ENCODE data around the gene TRAF6. TPM values are rescaled to one million over a fixed set of nuclear protein-coding genes. Genes with fewer than 3 reads are reported as not detected.
A peak's percentile ranks its signal among the peaks of the same experiment; 100 is the strongest.

TRAF6 gene
- total and polyA plus RNA-seq, 2 of the 13 experiments (the other 11 are each of a cell fraction or from before 2014, with no cell fraction given): 3.3 to 5.9 TPM

GRCh38 chr11:36509694-36510593 lies at the start of gene TRAF6 (continued):
- TF ChIP-seq HOMEZ (CRISPR knock-in tag; IDR thresholded peaks at IDR 0.05; ENCODE audit: low read depth) (peak; percentile 67; the same call in 1 of the 2 replicates), GABPB1 (CRISPR knock-in tag; IDR thresholded peaks at IDR 0.05) (peak; percentile 95), KMT2A (CRISPR knock-in tag; IDR thresholded peaks at IDR 0.05) (peak; percentile 95), ZNF280B (CRISPR knock-in tag; IDR thresholded peaks at IDR 0.05; ENCODE audit: borderline replicate concordance) (peak; percentile 57; the same call in 1 of the 2 replicates), ZNF143 (CRISPR knock-in tag; IDR thresholded peaks at IDR 0.05) (peak; percentile 43; the same call in 1 of the 2 replicates), HNRNPLL (IDR thresholded peaks at IDR 0.05; ENCODE audit: low read depth, low read length, poor library complexity, severe bottlenecking) (peak; percentile 66), ATF4 (CRISPR knock-in tag; IDR thresholded peaks at IDR 0.05) (0 out of 4 replicates have a peak, but pooled peaks of 1 of the 2 experiments have one; percentile 20), ZNF383 (CRISPR knock-in tag; IDR thresholded peaks at IDR 0.05; ENCODE audit: borderline replicate concordance) (no peak; the same call in 1 of the 2 replicates), ZSCAN5A (CRISPR knock-in tag; IDR thresholded peaks at IDR 0.05; ENCODE audit: borderline replicate concordance) (peak; percentile 81), SP2 (CRISPR knock-in tag; IDR thresholded peaks at IDR 0.05) (no peak), ZNF850 (CRISPR knock-in tag; conservative IDR thresholded peaks at IDR 0.05) (no peak), SRSF9 (IDR thresholded peaks at IDR 0.05; ENCODE audit: borderline replicate concordance, insufficient read depth, low read depth, low read length, poor library complexity, severe bottlenecking) (no peak), ISX (CRISPR knock-in tag; conservative IDR thresholded peaks at IDR 0.05) (no peak), YEATS2 (CRISPR knock-in tag; IDR thresholded peaks at IDR 0.05; ENCODE audit: borderline replicate concordance) (peak; percentile 88), KAT8 (CRISPR knock-in tag; IDR thresholded peaks at IDR 0.05) (peak; percentile 96), HNRNPUL1 (IDR thresholded peaks at IDR 0.05; ENCODE audit: low read depth, low read length) (no peak), GTF3A (CRISPR knock-in tag; conservative IDR thresholded peaks at IDR 0.05) (no peak), ZNF260 (CRISPR knock-in tag; IDR thresholded peaks at IDR 0.05; ENCODE audit: borderline replicate concordance, low read depth) (no peak), NRL (CRISPR knock-in tag; IDR thresholded peaks at IDR 0.05; ENCODE audit: borderline replicate concordance) (peak; percentile 66; the same call in 1 of the 2 replicates)
- TF ChIP-seq, protein P1, sequence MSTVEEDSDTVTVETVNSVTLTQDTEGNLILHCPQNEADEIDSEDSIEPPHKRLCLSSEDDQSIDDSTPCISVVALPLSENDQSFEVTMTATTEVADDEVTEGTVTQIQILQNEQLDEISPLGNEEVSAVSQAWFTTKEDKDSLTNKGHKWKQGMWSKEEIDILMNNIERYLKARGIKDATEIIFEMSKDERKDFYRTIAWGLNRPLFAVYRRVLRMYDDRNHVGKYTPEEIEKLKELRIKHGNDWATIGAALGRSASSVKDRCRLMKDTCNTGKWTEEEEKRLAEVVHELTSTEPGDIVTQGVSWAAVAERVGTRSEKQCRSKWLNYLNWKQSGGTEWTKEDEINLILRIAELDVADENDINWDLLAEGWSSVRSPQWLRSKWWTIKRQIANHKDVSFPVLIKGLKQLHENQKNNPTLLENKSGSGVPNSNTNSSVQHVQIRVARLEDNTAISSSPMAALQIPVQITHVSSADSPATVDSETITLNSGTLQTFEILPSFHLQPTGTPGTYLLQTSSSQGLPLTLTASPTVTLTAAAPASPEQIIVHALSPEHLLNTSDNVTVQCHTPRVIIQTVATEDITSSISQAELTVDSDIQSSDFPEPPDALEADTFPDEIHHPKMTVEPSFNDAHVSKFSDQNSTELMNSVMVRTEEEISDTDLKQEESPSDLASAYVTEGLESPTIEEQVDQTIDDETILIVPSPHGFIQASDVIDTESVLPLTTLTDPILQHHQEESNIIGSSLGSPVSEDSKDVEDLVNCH (CRISPR knock-in tag; IDR thresholded peaks at IDR 0.05): no peak

All from HepG2 (cell line).